HepG2 (cell line): Measurements from ENCODE around the gene TGM2. TPM values are rescaled to one million over a fixed set of nuclear protein-coding genes. Genes with fewer than 3 reads are reported as not detected.

Experiments
- CCDC6 ChIP-seq: sonication (generic); formaldehyde crosslinking; IDR thresholded peaks from 2 replicates; pipeline ENCODE4 v1.8.1; 2022; ENCODE audit warnings: mild to moderate bottlenecking, missing genetic modification reagents, moderate library complexity
- DZIP1 ChIP-seq: sonication (generic); formaldehyde crosslinking; IDR thresholded peaks from 2 replicates; pipeline ENCODE4 v1.5.0; 2020; ENCODE audit warnings: mild to moderate bottlenecking, missing genetic modification reagents
- ELF3 ChIP-seq: IDR thresholded peaks from 2 replicates; pipeline ENCODE4 v1.6.1; 2016; ENCODE audit warnings: missing genetic modification reagents, missing compliant biosample characterization
- FUBP1 ChIP-seq: sonication (generic); formaldehyde crosslinking; IDR thresholded peaks from 2 replicates; pipeline ENCODE4 v1.5.1; 2020; ENCODE audit warnings: missing genetic modification reagents, mild to moderate bottlenecking, borderline replicate concordance
- HOXA3 ChIP-seq: sonication (generic); formaldehyde crosslinking; IDR thresholded peaks from 2 replicates; pipeline ENCODE4 v1.5.0; 2020; ENCODE audit warnings: missing genetic modification reagents
- PCBP2 ChIP-seq: fragments of 200-400 bp; formaldehyde crosslinking; optimal IDR thresholded peaks from 2 replicates; pipeline ENCODE3; 2018; ENCODE audit warnings: low read length, low read depth; ENCODE audit not compliant: poor library complexity, severe bottlenecking
- RORA ChIP-seq: sonication (generic); formaldehyde crosslinking; IDR thresholded peaks from 2 replicates; pipeline ENCODE4 v1.5.0; 2020; ENCODE audit warnings: mild to moderate bottlenecking, missing genetic modification reagents, moderate library complexity
- TERF1 ChIP-seq: sonication (generic); formaldehyde crosslinking; IDR thresholded peaks from 2 replicates; pipeline ENCODE4 v1.8.0; 2022; ENCODE audit warnings: mild to moderate bottlenecking, missing genetic modification reagents, moderate library complexity
- THAP8 ChIP-seq: sonication (generic); formaldehyde crosslinking; IDR thresholded peaks from 2 replicates; pipeline ENCODE4 v1.5.1; 2020; ENCODE audit warnings: missing genetic modification reagents, mild to moderate bottlenecking, borderline replicate concordance
- ZNF407 ChIP-seq: sonication (generic); formaldehyde crosslinking; IDR thresholded peaks from one replicate; pipeline ENCODE4 v1.5.1; 2020; ENCODE audit warnings: mild to moderate bottlenecking, missing genetic modification reagents; ENCODE audit errors: not compliant biosample characterization
- ZNF724P ChIP-seq: sonication (generic); formaldehyde crosslinking; IDR thresholded peaks from 2 replicates; pipeline ENCODE4 v1.8.0; 2022; ENCODE audit warnings: missing genetic modification reagents, borderline replicate concordance
- ZNF761 ChIP-seq: sonication (generic); formaldehyde crosslinking; conservative IDR thresholded peaks from 2 replicates; pipeline ENCODE4 v1.4.0; 2020; ENCODE audit warnings: mild to moderate bottlenecking, missing genetic modification reagents
- polyA plus RNA-seq, 8 experiments: library from polyadenylated mRNA; depleted of rRNA in 3 of 8; stranded (reverse) in 7 of 8; unstranded in 1 of 8; fragments of >200 nt; fragmentation: Illumina TruSeq in 4 of 8; extraction: Trizol in 4 of 8; gene quantifications; 2 replicates each; pipeline versions ENCODE4 v1.2.1 to v1.2.3, GENCODE V29; 2011 to 2016; ENCODE audit warnings: low read depth in 4 of 8, missing spikeins in 1 of 8, mixed read lengths in 1 of 8; ENCODE audit not compliant: insufficient read depth in 1 of 8
- total RNA-seq, 5 experiments: library from RNA; depleted of rRNA; stranded (reverse); fragments of >200 nt; fragmentation: Illumina TruSeq; extraction: Trizol; gene quantifications; 2 replicates each; pipeline ENCODE4 v1.2.3, GENCODE V29; 2016; ENCODE audit warnings: low read depth in 1 of 5

TGM2 gene
- total and polyA plus RNA-seq, 2 of the 13 experiments (the other 11 are each of a cell fraction or from before 2014, with no cell fraction given), result 4.2 to 46.4 TPM

GRCh38 chr20:38143646-38144554 lies 21.2 kb downstream of the TGM2 start (continued):
- TF ChIP-seq ZNF407 (CRISPR knock-in tag) (no peak), HOXA3 (CRISPR knock-in tag) (peak; percentile 71), ELF3 (CRISPR knock-in tag) (peak; percentile 89), PCBP2 (no peak), ZNF724P (CRISPR knock-in tag) (0 out of 2 replicates have a peak, but pooled peaks have one; percentile 3), RORA (CRISPR knock-in tag) (no peak), CCDC6 (no peak), THAP8 (peak; percentile 31; the same call in 1 of the 2 replicates), DZIP1 (CRISPR knock-in tag) (no peak), FUBP1 (CRISPR knock-in tag) (no peak), TERF1 (CRISPR knock-in tag) (no peak), ZNF761 (CRISPR knock-in tag) (no peak)
